HG03025 (cell line): ENCODE results near the gene PDE1C.
"Not testable (repeated sequence)": the region's sequence is repeated elsewhere in the genome, so short reads cannot be mapped to it uniquely, and the experiment has no call there.

ENCODE experiments used
- ATAC-seq: cut with Tn5 transposase; IDR thresholded peaks from one replicate; pipeline ENCODE4 v1.9.1; 2021; ENCODE audit warnings: mild to moderate bottlenecking, moderate library complexity; ENCODE audit not compliant: unreplicated experiment, low FRiP score

The PDE1C gene

DNA sequence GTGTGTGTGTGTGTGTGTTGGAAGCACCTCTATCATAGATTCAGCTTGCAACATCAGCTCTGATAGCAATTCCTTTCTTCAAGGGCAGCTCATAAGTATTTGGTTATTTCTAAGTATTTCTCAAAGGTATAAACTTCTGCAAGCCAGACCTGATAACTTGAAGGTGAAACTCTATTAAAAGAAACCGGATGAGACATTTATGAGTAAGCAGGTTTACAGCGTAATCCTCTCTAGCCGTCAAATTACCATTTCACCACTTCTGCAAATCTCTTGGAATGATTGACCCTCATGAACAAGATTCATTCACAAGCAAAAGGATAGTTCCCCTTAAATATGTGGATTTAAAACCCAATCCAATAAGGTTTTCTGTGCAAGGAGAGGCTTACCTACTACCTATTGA, 23.1 kb downstream of the PDE1C start:
- no peak for ATAC-seq

DNA sequence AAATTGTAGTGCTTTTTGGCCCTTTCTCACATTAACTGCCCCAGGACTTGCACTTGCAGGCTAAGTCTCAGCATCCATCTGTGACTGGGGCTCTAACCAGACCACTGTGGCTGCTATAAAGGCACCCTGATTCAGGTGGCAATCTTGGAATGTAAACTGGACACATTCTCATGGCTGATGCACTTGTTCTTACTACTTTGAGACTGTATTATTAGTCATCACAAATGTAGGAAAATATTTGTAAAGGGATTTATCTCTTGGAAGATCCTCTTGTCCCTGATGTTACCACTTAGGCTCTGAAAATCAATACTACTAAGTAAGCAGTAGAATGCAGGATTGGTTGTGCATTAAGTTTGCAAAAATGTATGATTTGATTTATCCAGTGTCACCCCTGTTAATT, 25.0 kb downstream of the PDE1C start:
- no peak for ATAC-seq

DNA sequence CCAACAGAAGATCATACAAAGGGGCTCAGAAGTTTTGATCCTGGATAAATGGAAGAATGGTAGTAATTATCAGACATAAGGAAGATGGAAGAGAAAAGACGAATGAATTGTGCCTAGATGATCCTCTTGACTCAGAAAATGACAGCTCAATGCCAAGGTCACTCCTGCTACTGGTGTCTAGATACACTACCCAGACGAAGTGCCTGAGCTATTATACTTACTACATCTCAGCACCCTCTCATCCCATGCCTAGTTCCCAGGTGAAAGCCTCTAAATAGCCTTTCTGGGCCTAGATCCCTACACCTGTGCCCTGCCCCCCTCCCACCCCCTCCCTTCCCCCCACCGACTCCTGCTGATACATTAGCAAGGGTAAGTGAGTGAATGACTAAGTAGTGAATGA, 25.5 kb downstream of the PDE1C start:
- no peak for ATAC-seq

GRCh38 chr7:32043688-32044087, 26.5 kb downstream of the PDE1C start:
- ATAC-seq: peak; percentile 73

DNA sequence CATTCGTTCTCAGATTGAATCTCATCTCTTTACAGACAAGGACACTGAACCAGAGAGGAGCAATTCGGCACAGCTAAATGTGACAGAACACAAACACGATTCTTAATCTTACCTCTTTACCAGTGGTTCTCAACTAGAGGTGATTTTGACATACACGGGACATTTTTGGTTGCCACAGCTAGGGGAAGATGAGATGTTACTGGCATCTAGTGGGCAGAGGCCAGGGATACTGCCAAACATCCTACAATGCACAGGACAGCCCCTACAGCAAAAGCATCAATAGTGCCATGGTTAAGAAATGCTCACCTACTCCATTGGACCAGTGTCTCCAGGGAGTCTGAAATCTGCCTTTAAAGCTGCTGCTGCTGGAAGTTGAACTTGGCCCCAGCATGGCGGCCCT, 27.3 kb downstream of the PDE1C start:
- ATAC-seq: no peak

DNA sequence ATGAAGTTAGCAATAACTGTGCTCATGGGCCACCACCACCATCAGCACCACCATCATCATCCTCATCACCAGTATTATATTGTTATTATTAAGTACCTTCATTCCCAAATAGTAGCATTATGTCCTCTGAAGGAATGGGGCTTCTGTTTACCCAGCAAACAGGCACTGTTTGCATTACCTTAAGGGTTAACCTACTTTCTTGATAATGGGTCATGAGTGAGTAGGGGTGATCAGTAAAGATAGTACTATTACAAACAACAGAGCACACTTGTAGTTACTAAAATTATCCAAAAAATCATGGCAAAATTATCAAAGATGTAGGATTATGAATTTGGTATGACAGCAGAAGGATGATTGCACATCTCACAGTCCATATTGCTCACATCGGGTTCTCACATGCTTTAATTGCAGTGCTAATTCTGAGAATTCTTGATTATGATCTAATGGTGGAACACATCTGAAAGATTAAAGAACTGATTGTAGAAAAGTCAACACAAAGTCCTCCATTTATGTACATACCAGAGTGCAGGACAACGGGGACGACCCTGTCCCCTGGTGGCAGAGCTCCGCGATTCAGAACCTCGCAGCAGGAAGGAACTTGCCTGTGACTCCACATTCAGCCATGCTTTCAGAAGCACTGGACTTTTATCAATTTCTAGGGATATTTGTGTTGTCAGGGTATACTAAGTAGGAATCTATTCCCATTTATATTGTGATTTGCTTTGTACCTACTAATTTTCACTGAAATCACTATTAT, 31.0 kb downstream of the PDE1C start:
- ATAC-seq: no peak

GRCh38 chr7:32037650-32038198, 32.5 kb downstream of the PDE1C start:
- peak; percentile 87 for ATAC-seq

DNA sequence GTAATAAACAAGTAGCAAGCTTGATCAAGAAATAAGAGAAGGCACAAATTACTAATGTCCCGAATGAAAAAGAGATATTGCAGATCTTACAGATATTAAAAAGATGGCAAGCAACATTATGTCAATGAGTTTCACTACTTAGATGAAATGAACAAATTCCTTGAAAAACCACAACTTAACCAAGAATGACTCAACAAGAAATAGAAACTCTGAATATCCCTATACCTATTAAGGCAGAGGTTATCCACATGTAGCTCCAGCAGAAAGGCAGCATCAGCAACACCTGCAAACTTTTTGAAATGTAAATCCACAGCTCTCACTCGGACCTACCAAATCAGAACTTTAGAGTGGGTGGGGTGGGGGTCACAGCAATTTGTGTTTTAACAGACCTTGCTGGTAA, 33.6 kb downstream of the PDE1C start:
- ATAC-seq: no peak

DNA sequence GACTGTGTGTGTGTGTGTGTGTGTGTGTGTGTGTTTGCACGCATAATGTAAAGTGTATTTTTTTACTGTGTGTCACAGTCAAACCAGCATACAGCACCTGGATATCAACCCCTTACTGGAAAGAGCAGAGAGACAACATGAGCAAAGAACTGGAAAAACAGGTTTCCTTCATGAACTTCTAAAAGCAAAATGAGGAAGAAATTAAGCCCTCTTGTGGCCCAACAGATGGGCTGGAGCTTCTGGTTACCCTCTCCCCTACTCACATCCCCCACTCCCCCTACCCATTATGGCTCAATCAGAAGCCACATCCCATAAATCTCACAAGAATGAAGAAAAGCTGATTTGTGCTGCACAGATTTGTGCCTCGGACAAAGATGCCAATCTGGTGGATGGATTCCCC, 36.2 kb downstream of the PDE1C start:
- no peak for ATAC-seq

DNA sequence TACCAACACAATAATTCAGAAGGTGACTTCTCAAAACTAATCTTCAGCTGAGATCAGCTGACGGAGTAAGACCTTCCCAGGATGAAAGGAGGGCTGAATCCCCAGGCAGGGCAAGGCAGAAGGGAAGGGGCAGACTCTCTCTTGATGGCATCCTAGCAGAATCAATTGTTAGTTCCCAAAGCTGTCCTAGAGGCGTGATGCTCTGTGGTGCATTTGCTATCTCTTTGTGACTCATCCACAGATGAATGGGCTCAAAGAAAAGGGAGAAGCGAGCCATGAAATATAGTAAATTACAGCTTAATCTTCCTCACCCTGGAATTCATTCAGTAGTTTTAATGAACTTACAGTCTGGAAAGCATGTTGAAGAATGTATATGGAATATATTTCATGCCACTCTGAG, 37.2 kb downstream of the PDE1C start:
- ATAC-seq: no peak

GRCh38 chr7:32032211-32032610, 38.0 kb downstream of the PDE1C start:
- ATAC-seq: no peak

DNA sequence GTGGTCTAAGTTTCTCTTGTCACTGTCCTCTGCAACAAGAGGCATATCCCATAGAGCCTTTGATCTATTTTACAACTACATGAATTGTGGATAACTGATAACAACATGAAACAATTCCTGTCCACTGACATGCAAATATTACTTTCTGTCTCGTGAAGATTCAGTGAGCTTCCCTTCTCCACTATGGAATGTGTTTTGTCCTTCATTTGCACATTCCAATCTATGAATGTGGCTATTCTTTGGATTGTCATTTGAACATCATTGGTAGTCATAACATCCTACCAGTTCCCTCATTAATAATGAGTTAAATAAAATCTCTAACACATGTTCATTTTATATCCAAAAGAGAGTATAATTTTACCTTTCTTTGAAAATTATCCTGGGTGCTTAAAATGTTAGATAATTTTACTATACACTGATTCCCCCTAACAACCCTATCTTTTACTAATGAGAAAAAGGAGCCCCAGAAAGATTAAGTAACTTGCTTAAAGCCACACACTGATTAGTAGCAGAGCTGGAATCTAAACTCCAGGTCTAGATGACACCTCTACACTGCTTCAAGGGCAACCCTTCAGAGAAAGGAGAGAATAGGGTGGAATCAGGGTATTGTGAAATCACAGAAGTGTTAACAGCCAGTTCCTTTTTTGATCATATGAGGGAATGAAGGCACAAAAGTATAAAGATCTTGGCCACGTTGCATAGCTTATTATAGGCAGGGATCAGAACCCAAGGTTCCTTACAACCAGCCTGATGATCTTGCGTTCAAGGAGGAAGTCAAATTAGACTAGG, 39.1 kb downstream of the PDE1C start:
- no peak for ATAC-seq

DNA sequence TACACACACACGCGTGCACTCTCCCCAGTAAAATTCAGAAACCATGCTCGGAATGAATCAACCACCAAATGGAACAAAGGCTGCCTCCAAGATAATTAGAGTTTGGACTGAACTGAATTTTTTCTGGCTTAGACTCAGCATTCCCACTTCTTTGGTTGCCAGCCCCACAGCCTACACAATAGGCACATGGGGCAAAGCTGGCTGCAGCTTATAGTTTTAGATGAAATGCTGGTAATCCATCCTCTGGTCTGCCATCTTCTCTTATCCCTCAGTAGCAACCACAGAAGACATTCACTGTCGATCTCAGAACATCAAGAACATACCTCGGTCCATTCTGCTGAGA, 44.2 kb downstream of the PDE1C start:
- ATAC-seq: no peak

DNA sequence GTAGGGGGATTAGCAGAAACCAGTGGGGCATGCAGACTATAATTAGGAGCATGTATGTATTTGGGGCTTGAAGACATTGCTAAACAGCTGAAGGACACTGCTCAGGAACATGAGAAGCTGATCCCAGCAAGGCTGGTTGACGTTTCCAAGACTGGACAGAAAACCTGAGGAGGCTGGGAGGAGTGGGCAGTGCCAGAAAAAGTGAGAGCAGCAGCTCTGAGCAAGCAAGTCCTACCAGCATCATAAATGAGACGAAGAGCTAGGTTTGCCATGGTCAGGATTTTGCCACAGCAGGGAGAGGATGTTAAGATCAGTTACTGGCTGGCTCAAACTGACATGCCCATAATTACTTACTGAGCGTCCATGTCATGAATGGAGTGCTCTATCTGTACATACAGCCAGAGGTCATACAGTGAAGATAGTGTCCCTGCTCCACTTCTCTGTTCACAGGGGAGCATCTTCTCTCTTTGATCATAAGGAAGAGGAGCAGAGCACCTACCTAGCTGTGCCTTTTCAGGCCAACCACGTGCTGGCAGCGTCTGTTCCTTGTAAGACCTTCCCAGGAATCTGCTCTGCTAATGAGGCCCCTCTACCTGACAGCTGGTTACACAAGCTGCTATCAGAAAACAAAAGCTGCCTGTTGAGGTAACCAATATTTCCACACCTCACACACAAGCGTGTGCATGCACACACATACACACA, 44.7 kb downstream of the PDE1C start:
- ATAC-seq: no peak

DNA sequence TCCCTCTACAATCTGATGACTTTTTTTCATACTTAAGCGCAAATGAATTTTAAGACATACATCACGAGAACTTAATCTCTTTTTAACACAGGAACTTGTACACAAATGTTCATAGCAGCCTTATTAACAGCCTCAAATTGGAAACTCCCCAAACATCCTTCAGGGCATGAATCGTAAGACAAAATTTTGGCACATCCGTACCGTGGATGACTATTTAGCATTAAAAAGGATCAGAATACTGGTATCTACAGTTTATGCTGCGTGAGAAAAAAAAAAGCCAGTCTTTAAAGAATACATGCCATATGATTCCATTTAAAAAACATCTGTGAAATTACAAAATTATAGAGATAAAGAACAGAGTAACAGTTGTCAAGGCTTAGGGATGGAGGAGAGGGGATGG, 46.8 kb downstream of the PDE1C start:
- ATAC-seq: no peak

DNA sequence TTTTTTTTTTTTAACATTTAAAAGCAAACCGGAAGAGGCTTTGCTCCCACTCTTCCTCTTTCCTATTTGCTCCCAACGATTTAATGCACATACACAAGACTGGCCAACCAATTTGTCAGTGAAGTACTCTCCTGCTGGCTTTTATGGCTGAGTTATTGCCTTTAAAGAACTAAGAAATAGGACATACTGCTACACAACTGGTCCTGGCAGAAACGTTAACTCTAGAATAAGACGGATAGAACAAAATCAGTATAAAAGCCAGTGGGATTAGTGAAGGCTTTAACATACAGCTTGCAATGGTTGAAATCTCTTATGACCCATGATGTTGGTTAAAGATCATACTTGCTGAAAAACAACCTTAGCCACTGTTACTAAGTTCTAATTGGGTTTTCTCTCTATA, 47.2 kb downstream of the PDE1C start:
- no peak for ATAC-seq

DNA sequence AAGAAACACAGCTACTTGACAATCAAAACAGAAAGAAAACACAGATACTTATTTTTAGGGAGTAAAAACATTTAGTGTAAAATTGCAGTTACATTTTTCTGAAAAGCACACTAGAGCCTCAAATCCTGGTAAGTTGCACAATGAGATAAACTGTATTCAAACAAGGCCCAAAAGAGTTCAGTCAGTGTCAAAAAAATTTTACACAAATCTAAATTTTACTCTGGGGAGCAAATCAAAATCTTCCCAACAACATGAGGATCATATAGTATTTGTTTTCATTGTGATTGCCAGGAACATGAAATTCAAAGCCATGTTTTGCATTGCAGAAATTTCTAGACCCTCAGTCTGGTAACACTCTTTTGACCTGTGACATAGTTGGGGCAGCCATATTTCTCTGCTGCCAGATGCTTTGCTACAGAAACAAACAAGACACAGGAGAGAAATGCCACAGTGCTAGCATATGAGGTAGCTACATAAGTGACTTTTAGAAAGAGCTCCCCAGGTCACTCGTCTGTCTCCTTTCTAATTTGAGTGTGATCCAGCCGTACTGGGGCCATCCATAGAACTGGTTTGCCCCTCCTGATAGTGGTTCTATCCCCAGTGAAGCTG, 49.6 kb downstream of the PDE1C start:
- no peak for ATAC-seq

DNA sequence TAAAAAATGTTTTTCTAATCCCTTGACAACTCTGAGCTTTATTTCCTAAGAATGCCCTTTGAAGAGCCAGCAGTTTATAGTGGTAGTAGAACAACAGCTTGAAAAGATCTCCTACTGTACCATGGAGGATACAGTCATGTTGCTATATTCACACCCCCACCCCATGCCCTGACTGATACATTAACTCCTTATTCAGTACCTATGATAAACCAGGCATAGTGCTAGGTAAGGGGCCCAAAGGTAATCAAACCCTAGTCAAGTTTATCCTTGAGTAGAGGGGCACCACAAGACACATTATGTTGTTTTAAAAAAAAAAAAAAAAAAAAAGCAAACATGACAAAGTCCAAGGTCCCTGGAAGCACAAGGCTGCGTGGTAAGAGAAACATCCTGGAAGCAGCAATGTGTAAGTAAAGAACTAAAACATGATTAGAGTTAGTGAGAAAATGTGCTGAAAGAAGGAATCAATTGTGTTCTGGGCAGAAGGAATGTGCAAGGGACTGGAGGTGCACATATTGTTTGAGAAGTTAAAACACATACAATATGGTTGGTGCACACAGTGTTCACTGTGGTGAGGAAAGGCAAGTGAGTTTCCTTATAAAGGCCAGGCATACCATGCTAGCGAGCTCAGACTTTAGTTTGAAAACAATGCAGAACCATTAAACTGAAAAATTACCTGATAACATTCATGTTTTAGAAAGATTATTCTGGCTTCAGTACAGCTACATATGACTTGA, 51.2 kb downstream of the PDE1C start:
- no peak for ATAC-seq

- ATAC-seq: no peak
Measured at GRCh38 chr7:32015133-32015532, 55.1 kb downstream of the PDE1C start.

DNA sequence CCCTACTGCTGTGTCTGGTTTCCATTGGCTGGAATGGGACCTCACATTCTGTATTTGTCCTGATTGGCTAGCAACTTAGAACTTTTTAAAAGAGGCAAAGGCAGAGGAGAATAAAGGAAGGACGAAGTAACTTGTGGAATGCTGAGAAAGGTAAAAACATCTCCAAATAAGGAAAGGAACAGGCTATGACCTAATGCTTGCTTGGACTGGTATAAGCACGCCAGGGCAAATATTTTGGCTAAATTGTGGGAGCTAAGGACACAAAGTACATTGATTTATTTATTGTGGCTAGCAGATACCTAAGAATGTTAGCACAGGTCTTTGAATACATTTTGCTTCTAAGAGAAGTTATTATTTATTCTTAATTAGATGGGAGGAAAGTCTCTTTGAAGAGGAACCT, 56.7 kb downstream of the PDE1C start:
- not testable (repeated sequence) for ATAC-seq
